ENCODE data around the gene CLN5.

Gene CLN5

DNA sequence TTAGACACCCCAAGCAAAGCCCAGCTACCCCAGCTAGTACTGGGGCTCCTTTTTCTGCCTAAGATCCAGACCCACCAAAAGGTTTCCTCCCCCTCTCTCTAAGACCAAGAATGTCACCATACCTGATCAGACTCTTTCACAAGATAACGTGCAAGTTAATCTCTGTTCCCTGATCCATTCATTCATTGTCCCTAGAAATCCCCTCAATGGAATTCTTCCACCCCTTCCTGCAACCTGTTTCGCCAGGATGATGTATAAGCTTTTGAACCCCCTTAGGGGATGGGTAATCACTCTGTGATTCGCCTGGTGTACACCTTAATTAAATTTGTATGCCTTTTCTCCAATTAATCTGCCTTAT, 17.3 kb upstream of the CLN5 start:
- TF ChIP-seq, protein P1, sequence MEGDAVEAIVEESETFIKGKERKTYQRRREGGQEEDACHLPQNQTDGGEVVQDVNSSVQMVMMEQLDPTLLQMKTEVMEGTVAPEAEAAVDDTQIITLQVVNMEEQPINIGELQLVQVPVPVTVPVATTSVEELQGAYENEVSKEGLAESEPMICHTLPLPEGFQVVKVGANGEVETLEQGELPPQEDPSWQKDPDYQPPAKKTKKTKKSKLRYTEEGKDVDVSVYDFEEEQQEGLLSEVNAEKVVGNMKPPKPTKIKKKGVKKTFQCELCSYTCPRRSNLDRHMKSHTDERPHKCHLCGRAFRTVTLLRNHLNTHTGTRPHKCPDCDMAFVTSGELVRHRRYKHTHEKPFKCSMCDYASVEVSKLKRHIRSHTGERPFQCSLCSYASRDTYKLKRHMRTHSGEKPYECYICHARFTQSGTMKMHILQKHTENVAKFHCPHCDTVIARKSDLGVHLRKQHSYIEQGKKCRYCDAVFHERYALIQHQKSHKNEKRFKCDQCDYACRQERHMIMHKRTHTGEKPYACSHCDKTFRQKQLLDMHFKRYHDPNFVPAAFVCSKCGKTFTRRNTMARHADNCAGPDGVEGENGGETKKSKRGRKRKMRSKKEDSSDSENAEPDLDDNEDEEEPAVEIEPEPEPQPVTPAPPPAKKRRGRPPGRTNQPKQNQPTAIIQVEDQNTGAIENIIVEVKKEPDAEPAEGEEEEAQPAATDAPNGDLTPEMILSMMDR (IDR thresholded peaks at IDR 0.05; ENCODE audit: borderline replicate concordance, control extremely low read depth, extremely low read depth, insufficient read depth, missing control alignments), result no peak
- DNase-seq (ENCODE audit: low spot score), result no peak
- in situ Hi-C loops (cut with MboI; ENCODE audit: low sequenced_read_pairs, unreplicated experiment), result no loop called here

DNA sequence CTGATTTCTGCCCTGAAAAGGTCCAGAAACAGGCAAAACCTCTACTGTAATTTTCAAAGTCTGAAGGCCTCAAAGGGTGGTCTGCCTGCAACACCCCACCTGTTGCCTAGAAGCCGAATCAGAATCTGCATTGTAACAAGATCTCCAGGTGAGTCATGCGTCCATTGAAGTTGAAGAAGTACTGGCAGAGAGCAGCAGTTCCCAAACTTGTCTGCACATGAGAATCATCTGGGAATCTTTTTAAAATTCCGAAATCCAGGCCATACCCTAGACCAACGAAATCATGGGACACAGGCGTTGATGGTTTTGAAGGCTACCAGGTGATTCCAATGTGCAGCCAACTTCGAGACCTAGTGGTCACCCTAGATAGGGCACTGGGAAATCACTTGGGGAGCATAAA, 16.0 kb upstream of the CLN5 start:
- no peak for DNase-seq (ENCODE audit: low spot score)
- TF ChIP-seq, protein P1 (IDR thresholded peaks at IDR 0.05; ENCODE audit: borderline replicate concordance, control extremely low read depth, extremely low read depth, insufficient read depth, missing control alignments), result no peak
- in situ Hi-C loops (cut with MboI; ENCODE audit: low sequenced_read_pairs, unreplicated experiment), result no loop called here

DNA sequence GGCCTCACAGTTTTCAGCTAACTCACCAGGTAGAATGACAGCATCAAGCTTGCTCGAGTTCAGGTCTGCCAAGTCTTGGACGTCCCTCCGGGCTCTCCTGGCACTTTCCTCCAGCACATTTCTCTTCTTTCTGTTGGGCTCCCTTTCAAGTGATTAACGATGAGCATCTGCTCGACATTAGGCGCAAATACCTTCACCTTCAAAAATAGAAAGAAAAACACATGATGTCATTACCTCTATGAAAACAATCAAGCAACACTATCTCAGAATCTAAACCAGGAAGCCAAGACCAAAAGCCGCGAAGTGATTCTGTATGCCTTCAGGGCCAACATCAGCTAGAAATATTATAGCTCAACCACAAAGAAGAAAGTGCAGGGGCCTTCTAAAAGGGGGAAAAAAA, 15.4 kb upstream of the CLN5 start:
- in situ Hi-C loops (cut with MboI; ENCODE audit: low sequenced_read_pairs, unreplicated experiment), result no loop called here
- DNase-seq (ENCODE audit: low spot score), result no peak
- TF ChIP-seq, protein P1 (IDR thresholded peaks at IDR 0.05; ENCODE audit: borderline replicate concordance, control extremely low read depth, extremely low read depth, insufficient read depth, missing control alignments), result no peak

DNA sequence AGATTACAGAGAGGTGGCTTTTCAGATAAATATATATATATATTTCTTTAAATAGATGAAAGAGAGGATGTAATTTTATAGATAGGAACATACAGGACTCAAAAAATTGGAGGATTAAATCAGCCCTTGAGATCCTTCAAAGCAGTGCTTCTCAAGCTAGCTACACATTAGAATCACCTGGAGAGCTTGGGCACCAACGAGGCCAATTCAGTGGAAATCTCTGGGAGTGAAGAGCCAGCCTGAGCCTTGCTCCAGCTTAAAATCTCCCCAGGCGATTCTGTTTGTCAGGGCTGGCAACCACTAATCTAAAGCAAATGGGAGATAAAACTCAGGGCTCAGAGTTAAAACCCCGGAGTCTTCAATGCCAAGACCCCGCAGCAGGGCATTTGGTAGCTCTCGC, 15.0 kb upstream of the CLN5 start:
- in situ Hi-C loops (cut with MboI; ENCODE audit: low sequenced_read_pairs, unreplicated experiment), result no loop called here
- no peak for DNase-seq (ENCODE audit: low spot score)
- TF ChIP-seq, protein P1 (IDR thresholded peaks at IDR 0.05; ENCODE audit: borderline replicate concordance, control extremely low read depth, extremely low read depth, insufficient read depth, missing control alignments), result no peak

DNA sequence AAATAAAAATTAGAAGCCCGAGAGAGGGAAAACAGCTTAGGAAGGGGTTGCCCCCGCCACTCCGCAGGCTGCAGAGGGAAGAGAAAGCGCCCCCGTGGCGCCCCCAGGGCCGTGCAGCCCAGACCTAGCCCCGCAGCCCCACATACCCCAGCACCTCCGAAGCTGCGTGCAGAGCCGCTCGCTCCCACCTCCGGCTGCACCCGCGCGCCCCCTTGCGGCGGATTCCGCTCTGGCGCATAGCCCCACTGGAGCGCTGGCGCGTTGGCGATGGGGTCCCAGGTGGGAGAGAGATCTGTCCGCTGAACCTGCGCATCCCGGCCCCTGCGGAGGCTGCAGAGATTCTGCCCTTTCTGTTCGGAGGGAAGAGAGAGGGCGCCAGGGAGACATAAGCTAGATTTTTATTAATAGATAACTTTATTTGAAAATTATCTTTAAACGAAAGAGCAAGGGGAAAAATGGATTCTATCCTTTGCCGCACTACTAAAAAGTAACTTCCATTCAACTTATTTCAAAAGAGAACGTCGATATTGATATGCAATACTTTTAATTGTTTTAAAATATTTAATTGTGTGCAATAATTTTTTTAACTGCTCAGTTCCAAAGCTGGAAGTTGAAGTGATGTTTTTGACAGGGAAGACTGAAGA, 11.7 kb upstream of the CLN5 start:
- in situ Hi-C loops (cut with MboI; ENCODE audit: low sequenced_read_pairs, unreplicated experiment), result no loop called here
- TF ChIP-seq, protein P1 (IDR thresholded peaks at IDR 0.05; ENCODE audit: borderline replicate concordance, control extremely low read depth, extremely low read depth, insufficient read depth, missing control alignments), result peak; percentile 100
- peak; percentile 94 for DNase-seq (ENCODE audit: low spot score)

DNA sequence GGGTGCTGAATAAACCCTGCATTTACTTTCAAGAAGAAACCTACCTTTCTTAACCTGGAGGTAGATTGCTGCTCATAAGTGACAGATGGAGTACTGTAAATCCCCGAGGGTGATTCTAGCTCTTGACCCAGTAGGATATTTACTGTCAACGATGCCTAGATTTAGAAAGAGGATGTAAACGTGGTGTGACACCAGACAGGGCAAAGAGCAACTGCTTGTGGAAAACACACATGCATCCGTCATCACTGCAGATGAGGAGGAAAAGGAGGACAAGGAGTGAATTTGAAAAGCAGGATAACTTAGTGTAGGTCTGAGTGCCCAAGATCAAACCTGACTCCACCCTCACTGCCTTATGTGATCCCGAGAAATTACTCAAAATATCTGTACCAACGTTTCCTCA, 9.8 kb upstream of the CLN5 start:
- in situ Hi-C loops (cut with MboI; ENCODE audit: low sequenced_read_pairs, unreplicated experiment), result no loop called here
- TF ChIP-seq, protein P1 (IDR thresholded peaks at IDR 0.05; ENCODE audit: borderline replicate concordance, control extremely low read depth, extremely low read depth, insufficient read depth, missing control alignments), result no peak
- no peak for DNase-seq (ENCODE audit: low spot score)
